ENCODE results near the gene TENM4.

GRCh38 chr11:79487412-79487811 is 46.6 kb upstream of the TENM4 start:
- TF ChIP-seq ESRRA (IDR thresholded peaks at IDR 0.05; ENCODE audit: low read length) (no peak), HDAC2 (IDR thresholded peaks at IDR 0.05) (no peak), SP1 (IDR thresholded peaks at IDR 0.05; ENCODE audit: low read depth, low read length) (no peak), CTCF (IDR thresholded peaks at IDR 0.05 in 2 of 3, conservative IDR thresholded peaks at IDR 0.05 in 1 of 3; ENCODE audit: control insufficient read depth in 2 of 3, extremely low read depth in 1 of 3, insufficient read depth in 1 of 3, low read depth in 3 of 3, low read length in 3 of 3) (no peak)
